Measurements from ENCODE around the gene C2orf15. TPM values are rescaled to one million over a fixed set of nuclear protein-coding genes. Genes with fewer than 3 reads are reported as not detected.
A peak's percentile ranks its signal among the peaks of the same experiment; 100 is the strongest.

C2orf15 gene
- total and polyA plus RNA-seq, 9 of the 15 experiments (the other 6 are each of a cell fraction or from before 2014, with no cell fraction given): 0.04 to 0.27 (median 0.15) TPM; not detected in 1

- TF ChIP-seq SAFB2 (IDR thresholded peaks at IDR 0.05; ENCODE audit: borderline replicate concordance, low read depth, low read length, severe bottlenecking): no peak
- peak; percentile 71; the same call in 1 of the 2 replicates for TF ChIP-seq ZBTB7A (IDR thresholded peaks at IDR 0.05; ENCODE audit: borderline replicate concordance, control insufficient read depth, low read depth, low read length)
- no peak for TF ChIP-seq IFI16 (CRISPR knock-in tag; IDR thresholded peaks at IDR 0.05)
- TF ChIP-seq FOXA3 (CRISPR knock-in tag; conservative IDR thresholded peaks at IDR 0.05 in 1 of 2, IDR thresholded peaks at IDR 0.05 in 1 of 2): no peak
- TF ChIP-seq SRSF9 (IDR thresholded peaks at IDR 0.05; ENCODE audit: borderline replicate concordance, low read depth, low read length): no peak
- no peak for TF ChIP-seq NR4A1 (CRISPR knock-in tag; IDR thresholded peaks at IDR 0.05)
- TF ChIP-seq NR4A1 (tag; IDR thresholded peaks at IDR 0.05): peak; percentile 82
- TF ChIP-seq C11orf30 (IDR thresholded peaks at IDR 0.05; ENCODE audit: low read depth): peak; percentile 96
- no peak for TF ChIP-seq CC2D1A (IDR thresholded peaks at IDR 0.05)
- TF ChIP-seq PRDM10 (IDR thresholded peaks at IDR 0.05; ENCODE audit: partially characterized antibody): peak; percentile 98
- TF ChIP-seq MYBL2 (IDR thresholded peaks at IDR 0.05; ENCODE audit: low read depth): no peak
- no peak for TF ChIP-seq MYBL2 (CRISPR knock-in tag; IDR thresholded peaks at IDR 0.05; ENCODE audit: borderline replicate concordance)
- TF ChIP-seq GTF2E2 (tag; IDR thresholded peaks at IDR 0.05): peak; percentile 98
- TF ChIP-seq RFX5 (IDR thresholded peaks at IDR 0.05; ENCODE audit: low read depth, low read length): no peak
- TF ChIP-seq RBM14 (IDR thresholded peaks at IDR 0.05; ENCODE audit: borderline replicate concordance, insufficient read depth, low read depth, low read length): no peak
- peak; percentile 97 for TF ChIP-seq GABPB1 (CRISPR knock-in tag; IDR thresholded peaks at IDR 0.05)
- TF ChIP-seq HNRNPUL1 (IDR thresholded peaks at IDR 0.05; ENCODE audit: low read length): no peak
- no peak; the same call in 1 of the 2 replicates for TF ChIP-seq CCAR2 (IDR thresholded peaks at IDR 0.05; ENCODE audit: low read depth, low read length)
- TF ChIP-seq TAF1 (IDR thresholded peaks at IDR 0.05; ENCODE audit: control insufficient read depth, extremely low read depth, insufficient read depth, low read length, severe bottlenecking): peak; percentile 99
- no peak for TF ChIP-seq ZNF518B (CRISPR knock-in tag; IDR thresholded peaks at IDR 0.05)
- no peak; the same call in 1 of the 2 replicates for TF ChIP-seq FOXJ2 (tag; IDR thresholded peaks at IDR 0.05)
These were observed 39.5 kb downstream of the C2orf15 start, which contains the start of the genes MITD1 and MRPL30 (continued) for GRCh38 chr2:99180755-99181623.
